Measurements from ENCODE around the gene TMED4.
"Not testable (repeated sequence)": the region's sequence is repeated elsewhere in the genome, so short reads cannot be mapped to it uniquely, and the experiment has no call there.

TMED4 gene

DNA sequence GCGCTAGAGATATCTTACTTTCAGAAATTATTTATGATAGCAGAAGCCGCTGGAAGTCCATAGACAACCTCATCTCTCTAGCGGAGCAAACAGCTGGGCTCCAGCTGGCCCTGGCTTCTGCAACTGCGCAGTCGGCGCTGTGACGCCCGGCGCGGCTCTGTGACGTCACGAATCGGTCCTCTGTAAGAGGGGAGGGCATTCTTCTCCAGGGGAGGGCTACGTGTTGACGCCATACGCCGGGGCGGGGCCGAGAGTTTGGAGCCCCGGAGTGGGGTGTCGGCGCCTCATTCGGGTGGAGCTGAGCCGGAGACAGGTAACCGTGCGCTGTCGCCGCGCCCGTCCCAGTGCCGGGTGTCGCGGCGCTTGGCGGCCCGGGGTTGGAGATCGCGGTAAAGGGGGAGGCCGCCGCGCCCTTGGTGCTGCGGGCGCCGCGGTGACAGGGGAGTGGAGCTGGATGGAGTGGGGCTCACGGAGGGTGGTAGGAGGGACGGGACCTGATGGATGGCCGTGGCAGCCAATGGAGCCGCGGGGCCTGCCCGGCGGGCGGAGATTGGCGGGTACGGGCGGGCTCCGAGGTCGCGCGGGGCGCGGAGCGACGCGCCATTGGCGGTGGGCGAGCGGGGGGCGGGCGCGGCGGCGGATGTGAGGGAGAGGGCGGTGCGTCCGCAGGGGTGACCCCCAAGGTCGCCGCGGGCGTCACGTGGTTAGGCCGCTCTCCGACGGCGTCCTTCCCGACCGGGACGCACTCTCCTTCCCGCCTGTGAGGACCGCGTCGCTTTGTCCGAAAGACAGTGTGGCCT lies 24.5 kb upstream of the TMED4 start, which contains the start of gene OGDH:
Gene OGDH (plus strand): TSS at position 287 of the 800 bp plus-strand sequence. CDS start 17,717 bp downstream, outside the sequence.
- peak within 1 kb of the TSS; percentile 89 for H3K4me3 ChIP-seq (ENCODE audit: low read depth, low read length)
- TF ChIP-seq, protein P1, sequence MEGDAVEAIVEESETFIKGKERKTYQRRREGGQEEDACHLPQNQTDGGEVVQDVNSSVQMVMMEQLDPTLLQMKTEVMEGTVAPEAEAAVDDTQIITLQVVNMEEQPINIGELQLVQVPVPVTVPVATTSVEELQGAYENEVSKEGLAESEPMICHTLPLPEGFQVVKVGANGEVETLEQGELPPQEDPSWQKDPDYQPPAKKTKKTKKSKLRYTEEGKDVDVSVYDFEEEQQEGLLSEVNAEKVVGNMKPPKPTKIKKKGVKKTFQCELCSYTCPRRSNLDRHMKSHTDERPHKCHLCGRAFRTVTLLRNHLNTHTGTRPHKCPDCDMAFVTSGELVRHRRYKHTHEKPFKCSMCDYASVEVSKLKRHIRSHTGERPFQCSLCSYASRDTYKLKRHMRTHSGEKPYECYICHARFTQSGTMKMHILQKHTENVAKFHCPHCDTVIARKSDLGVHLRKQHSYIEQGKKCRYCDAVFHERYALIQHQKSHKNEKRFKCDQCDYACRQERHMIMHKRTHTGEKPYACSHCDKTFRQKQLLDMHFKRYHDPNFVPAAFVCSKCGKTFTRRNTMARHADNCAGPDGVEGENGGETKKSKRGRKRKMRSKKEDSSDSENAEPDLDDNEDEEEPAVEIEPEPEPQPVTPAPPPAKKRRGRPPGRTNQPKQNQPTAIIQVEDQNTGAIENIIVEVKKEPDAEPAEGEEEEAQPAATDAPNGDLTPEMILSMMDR (IDR thresholded peaks at IDR 0.05; ENCODE audit: low read depth, low read length): no peak

DNA sequence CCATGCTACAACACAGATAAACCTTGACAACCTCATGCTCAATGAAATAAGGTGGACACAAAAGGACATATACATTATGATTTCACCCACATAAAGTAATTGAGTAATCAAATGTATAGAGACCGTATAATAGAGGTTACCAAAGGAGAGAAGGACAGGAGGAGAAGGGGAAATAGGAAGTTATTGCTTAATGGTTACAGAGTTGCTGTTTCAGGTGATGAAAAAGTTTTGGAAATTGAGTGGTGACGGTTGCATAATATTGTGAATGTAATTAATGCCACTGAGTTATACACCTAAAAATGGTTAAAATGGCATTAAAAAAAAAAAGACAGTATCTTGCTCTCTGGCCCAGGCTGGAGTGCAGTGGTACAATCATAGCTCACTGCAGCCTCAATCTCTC lies 22.9 kb upstream of the TMED4 start:
- no peak overlapping the region for H3K4me3 ChIP-seq (ENCODE audit: low read depth, low read length)
- TF ChIP-seq, protein P1 (IDR thresholded peaks at IDR 0.05; ENCODE audit: low read depth, low read length): no peak

DNA sequence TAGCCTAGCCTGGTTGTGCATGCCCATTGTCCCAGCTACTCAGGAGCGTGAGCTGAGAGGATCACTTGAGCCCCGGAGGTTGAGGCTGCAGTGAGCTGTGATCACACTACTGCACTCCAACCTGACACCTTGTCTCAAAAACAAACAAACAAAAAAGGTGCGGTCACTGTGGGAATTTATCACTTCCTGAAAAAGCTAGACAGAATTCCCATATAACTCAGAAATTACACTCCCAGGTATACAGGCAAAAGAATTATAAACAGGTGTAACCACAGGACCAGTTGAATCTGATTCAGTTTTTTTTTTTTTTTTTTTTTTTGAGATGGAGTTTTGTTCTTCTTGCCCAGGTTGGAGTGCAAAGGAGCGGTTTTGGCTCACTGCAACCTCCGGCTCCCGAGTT lies 21.2 kb upstream of the TMED4 start:
- no peak overlapping the region for H3K4me3 ChIP-seq (ENCODE audit: low read depth, low read length)
- TF ChIP-seq, protein P1 (IDR thresholded peaks at IDR 0.05; ENCODE audit: low read depth, low read length): no peak

DNA sequence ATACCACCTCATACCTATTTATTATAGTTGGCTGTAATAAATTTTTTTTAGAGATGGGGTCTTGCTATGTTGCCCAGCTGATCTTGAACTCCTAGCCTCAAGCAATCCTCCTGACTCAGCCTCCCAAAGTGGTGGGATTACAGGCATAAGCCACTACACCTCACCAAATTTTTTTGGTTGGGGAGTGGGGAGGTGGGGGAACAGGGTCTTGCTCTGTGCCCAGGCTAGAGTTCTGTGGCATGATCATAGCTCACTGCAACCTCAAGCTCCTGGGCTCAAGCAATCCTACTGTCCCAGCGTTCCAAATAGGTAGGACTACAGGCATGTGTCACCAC lies 20.5 kb upstream of the TMED4 start:
- TF ChIP-seq, protein P1 (IDR thresholded peaks at IDR 0.05; ENCODE audit: low read depth, low read length): no peak
- H3K4me3 ChIP-seq (ENCODE audit: low read depth, low read length): no peak overlapping the region

DNA sequence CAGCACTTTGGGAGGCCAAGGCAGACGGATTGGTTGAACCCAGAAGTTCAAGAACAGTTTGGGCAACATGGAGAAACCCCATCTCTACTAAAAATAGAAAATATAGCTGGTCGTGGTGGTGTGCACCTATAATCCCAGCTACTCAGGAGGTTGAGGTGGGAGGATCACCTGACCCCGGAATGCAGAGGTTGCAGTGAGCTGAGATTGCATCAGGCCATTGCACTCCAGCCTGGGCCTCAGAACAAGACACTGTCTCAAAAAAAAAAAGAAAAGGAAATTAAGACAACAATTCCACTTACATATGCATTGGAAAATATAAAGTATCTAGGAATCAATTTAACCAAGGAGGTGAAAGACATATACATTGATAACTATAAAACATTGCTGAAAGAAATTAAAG lies 17.2 kb upstream of the TMED4 start:
- H3K4me3 ChIP-seq (ENCODE audit: low read depth, low read length): no peak overlapping the region
- TF ChIP-seq, protein P1 (IDR thresholded peaks at IDR 0.05; ENCODE audit: low read depth, low read length): no peak

DNA sequence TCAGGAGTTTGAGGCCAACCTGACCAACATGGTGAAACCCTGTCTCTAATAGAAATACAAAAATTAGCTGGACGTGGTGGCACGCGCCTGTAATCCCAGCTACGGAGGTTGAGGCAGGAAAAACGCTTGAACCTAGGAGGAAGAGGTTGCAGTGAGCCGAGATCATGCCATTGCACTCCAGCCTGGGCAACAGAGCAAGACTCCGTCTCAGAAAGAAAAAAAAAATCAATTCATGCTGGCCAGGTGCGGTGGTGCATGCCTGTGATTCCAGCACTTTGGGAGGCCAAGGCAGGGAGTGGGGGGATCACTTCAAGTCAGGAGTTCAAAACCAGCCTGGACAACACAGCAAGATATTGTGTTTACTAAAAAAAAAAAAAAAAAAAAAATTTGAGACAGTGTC lies 15.2 kb upstream of the TMED4 start:
- H3K4me3 ChIP-seq (ENCODE audit: low read depth, low read length): not testable (repeated sequence)

DNA sequence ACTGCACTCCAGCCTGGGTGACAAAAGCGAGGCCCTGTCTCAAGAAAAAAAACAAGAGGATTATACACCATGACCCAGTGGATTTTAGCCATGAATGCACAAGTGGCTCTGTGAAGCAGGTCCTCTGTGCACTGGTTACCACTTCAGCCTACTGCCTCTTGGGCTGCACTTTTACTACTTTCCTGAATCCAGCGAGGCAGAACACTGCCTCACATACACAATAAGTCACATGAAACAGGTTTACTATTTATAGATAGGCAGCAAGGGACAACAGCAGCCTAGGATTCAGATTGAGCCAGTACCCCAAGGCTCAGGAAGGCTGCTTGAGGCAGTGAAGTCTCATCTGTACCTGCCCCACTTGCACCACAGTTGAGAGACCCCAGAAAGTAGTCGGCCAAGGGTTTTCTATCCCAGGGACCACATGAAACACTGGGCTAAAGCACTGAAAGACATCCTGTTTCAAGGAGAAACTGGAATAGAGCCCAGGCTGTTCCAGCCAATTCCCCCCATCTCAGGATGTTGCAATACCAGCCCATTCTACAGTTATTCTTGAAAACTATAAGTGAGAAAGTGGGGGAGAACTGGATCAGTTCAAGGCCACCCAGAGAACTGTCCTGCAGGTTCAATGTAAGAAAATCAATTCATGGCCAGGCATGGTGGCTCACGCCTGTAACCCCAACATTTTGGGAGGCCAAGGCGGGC lies 14.1 kb upstream of the TMED4 start:
- no peak overlapping the region for H3K4me3 ChIP-seq (ENCODE audit: low read depth, low read length)
- TF ChIP-seq, protein P1 (IDR thresholded peaks at IDR 0.05; ENCODE audit: low read depth, low read length): no peak
